ENCODE measurements around the gene MBD3L1.

MBD3L1 gene

GRCh38 chr19:8832132-8833021, at the start of gene MBD3L1, which contains the start of gene ZNF558:
MBD3L1 (plus strand) TSS chr19:8832377; CDS start chr19:8842679, 10,302 bp downstream.
ZNF558 (minus strand) TSS chr19:8832304; CDS start chr19:8822659, 9,645 bp downstream.
- DNase-seq (ENCODE audit: low read depth in 2 of 2), result peak; percentile 98 to 99

- DNase-seq (ENCODE audit: low read depth in 2 of 2), result no peak
Observed at GRCh38 chr19:8794823-8795222, 37.4 kb upstream of the MBD3L1 start.

- DNase-seq (ENCODE audit: low read depth in 2 of 2), result no peak
Observed at GRCh38 chr19:8806661-8807060, 25.5 kb upstream of the MBD3L1 start.

- no peak for DNase-seq (ENCODE audit: low read depth in 2 of 2)
Observed at GRCh38 chr19:8811315-8812172, 20.6 kb upstream of the MBD3L1 start.

- DNase-seq (ENCODE audit: low read depth in 2 of 2), result no peak
Observed at GRCh38 chr19:8814176-8814575, 18.0 kb upstream of the MBD3L1 start.

- DNase-seq (ENCODE audit: low read depth in 2 of 2), result no peak
Observed at GRCh38 chr19:8815780-8816179, 16.4 kb upstream of the MBD3L1 start.

GRCh38 chr19:8820234-8820633, 11.9 kb upstream of the MBD3L1 start:
- DNase-seq (ENCODE audit: low read depth in 2 of 2), result no peak

GRCh38 chr19:8821748-8822241, 10.4 kb upstream of the MBD3L1 start:
- DNase-seq (ENCODE audit: low read depth in 2 of 2), result no peak

GRCh38 chr19:8826371-8826770, 5.8 kb upstream of the MBD3L1 start:
- no peak for DNase-seq (ENCODE audit: low read depth in 2 of 2)

- no peak for DNase-seq (ENCODE audit: low read depth in 2 of 2)
Observed at GRCh38 chr19:8827277-8827676, 4.9 kb upstream of the MBD3L1 start.

- DNase-seq (ENCODE audit: low read depth in 2 of 2), result no peak
Observed at GRCh38 chr19:8831373-8831772, 804 bp upstream of the MBD3L1 start.

- DNase-seq (ENCODE audit: low read depth in 2 of 2), result no peak
Observed at GRCh38 chr19:8831832-8832131, 395 bp upstream of the MBD3L1 start.

- DNase-seq (ENCODE audit: low read depth in 2 of 2), result no peak
Observed at GRCh38 chr19:8835446-8835845, 3.3 kb downstream of the MBD3L1 start.

- no peak for DNase-seq (ENCODE audit: low read depth in 2 of 2)
Observed at GRCh38 chr19:8835877-8836276, 3.7 kb downstream of the MBD3L1 start.

GRCh38 chr19:8840708-8841107, 8.5 kb downstream of the MBD3L1 start:
- no peak for DNase-seq (ENCODE audit: low read depth in 2 of 2)

- no peak for DNase-seq (ENCODE audit: low read depth in 2 of 2)
Observed at GRCh38 chr19:8846819-8847218, 14.6 kb downstream of the MBD3L1 start.

GRCh38 chr19:8849232-8849631, 17.1 kb downstream of the MBD3L1 start:
- DNase-seq (ENCODE audit: low read depth in 2 of 2), result no peak

GRCh38 chr19:8850488-8850887, 18.3 kb downstream of the MBD3L1 start:
- DNase-seq (ENCODE audit: low read depth in 2 of 2), result no peak

GRCh38 chr19:8858260-8858659, 26.1 kb downstream of the MBD3L1 start:
- no peak for DNase-seq (ENCODE audit: low read depth in 2 of 2)

GRCh38 chr19:8866344-8866743, 34.2 kb downstream of the MBD3L1 start:
- DNase-seq (ENCODE audit: low read depth in 2 of 2), result no peak

- no peak for DNase-seq (ENCODE audit: low read depth in 2 of 2)
Observed at GRCh38 chr19:8877854-8878705, 45.9 kb downstream of the MBD3L1 start.
